Measurements from ENCODE around the gene MBOAT2.

DNA sequence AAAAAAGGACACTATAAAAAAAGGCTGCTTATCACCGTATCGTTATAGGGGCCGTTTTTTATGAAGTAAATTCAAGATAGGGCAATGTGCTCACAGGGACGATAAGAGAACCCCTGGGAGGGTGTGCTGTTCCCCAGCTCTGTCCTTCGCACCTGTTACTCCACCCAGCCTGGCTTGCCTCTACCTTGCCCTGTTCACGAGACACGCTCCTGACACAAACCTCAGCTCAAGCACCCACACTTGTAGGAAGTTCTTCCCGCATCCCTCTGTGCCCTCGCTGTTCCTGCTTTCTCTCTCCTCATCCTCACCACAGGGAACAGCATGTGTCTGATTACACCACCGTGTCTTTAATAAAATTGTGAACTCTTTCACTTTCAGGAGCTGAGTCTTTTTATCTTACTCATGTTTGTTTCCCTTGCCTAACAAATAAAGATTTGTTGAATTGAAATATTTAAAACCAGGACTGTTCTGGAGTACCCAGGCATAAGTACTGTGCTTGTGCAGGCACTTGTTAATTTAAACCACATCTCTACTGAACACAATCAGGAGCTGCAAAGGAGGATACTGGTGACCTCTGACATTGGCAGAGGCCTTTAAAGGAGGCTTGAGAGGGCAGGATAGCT is 140.0 kb downstream of the MBOAT2 start:
- TF ChIP-seq EZH2 (IDR thresholded peaks at IDR 0.05; ENCODE audit: insufficient read depth, poor library complexity, severe bottlenecking) (no peak), EZH2phosphoT487 (IDR thresholded peaks at IDR 0.05; ENCODE audit: insufficient read depth, low read depth) (no peak)
